Measurements from ENCODE around the gene SLC9A9. TPM values are rescaled to one million over a fixed set of nuclear protein-coding genes. Genes with fewer than 3 reads are reported as not detected.

Gene SLC9A9
- total RNA-seq, 4 donors from 2014 or later = 10.1 to 27.2 (median 16.7) TPM

- H3K27me3 ChIP-seq = no peaks in the 10 kb centered on the region
- ATAC-seq = no peak
- WGBS, 2 donors (ENCODE audit: low coverage in 1 of 2) = 75 to 83% methylated on average over 2 of the region's 2 CpGs
Measured at GRCh38 chr3:143755978-143756377, 92.3 kb downstream of the SLC9A9 start.

GRCh38 chr3:143754090-143754489, 94.2 kb downstream of the SLC9A9 start:
- no peak for ATAC-seq
- no peaks in the 10 kb centered on the region for H3K27me3 ChIP-seq
- no peak overlapping the region for H3K4me3 ChIP-seq
- H3K9me3 ChIP-seq = no peaks in the 10 kb centered on the region
- 50% methylated on average over 1 of the region's 1 CpG for WGBS, 2 donors (ENCODE audit: low coverage in 1 of 2)
- TF ChIP-seq POLR2AphosphoS5 (IDR thresholded peaks at IDR 0.05) = no peak
- no peak for TF ChIP-seq CTCF (IDR thresholded peaks at IDR 0.05)
- TF ChIP-seq EP300 (IDR thresholded peaks at IDR 0.05) = no peak
- TF ChIP-seq POLR2A (IDR thresholded peaks at IDR 0.05) = no peak
- peaks cover 0 to 7% (median 0%) of the 10 kb centered on the region in 3 donors for H3K4me1 ChIP-seq
- no peaks in the 10 kb centered on the region for H3K36me3 ChIP-seq
- H3K27ac ChIP-seq = no peak overlapping the region

More at GRCh38 chr3:143755978-143756377, 92.3 kb downstream of the SLC9A9 start:
- Histone ChIP-seq H3K4me3 (no peak overlapping the region), H3K27ac (no peak overlapping the region), H3K36me3 (no peaks in the 10 kb centered on the region), H3K9me3 (no peaks in the 10 kb centered on the region), H3K4me1 (peaks cover 0 to 7% (median 0%) of the 10 kb centered on the region in 3 donors)
- TF ChIP-seq POLR2AphosphoS5 (IDR thresholded peaks at IDR 0.05) (no peak), POLR2A (IDR thresholded peaks at IDR 0.05) (no peak), CTCF (IDR thresholded peaks at IDR 0.05) (no peak), EP300 (IDR thresholded peaks at IDR 0.05) (no peak)

- Histone ChIP-seq H3K4me3 (no peak overlapping the region), H3K9me3 (no peaks in the 10 kb centered on the region), H3K27ac (no peak overlapping the region), H3K4me1 (peaks cover 0 to 7% (median 0%) of the 10 kb centered on the region in 3 donors), H3K36me3 (no peaks in the 10 kb centered on the region), H3K27me3 (no peaks in the 10 kb centered on the region)
- TF ChIP-seq EP300 (IDR thresholded peaks at IDR 0.05) (no peak), POLR2A (IDR thresholded peaks at IDR 0.05) (no peak), CTCF (IDR thresholded peaks at IDR 0.05) (no peak), POLR2AphosphoS5 (IDR thresholded peaks at IDR 0.05) (no peak)
- ATAC-seq = no peak
Measured at GRCh38 chr3:143753456-143753855, 94.8 kb downstream of the SLC9A9 start.

- Histone ChIP-seq H3K27me3 (no peaks in the 10 kb centered on the region), H3K27ac (no peak overlapping the region), H3K4me1 (peaks cover 0 to 7% (median 0%) of the 10 kb centered on the region in 3 donors), H3K36me3 (no peaks in the 10 kb centered on the region), H3K4me3 (no peak overlapping the region), H3K9me3 (no peaks in the 10 kb centered on the region)
- 43% methylated on average over 1 of the region's 1 CpG; no CpG with 5 or more reads in 1 of the 2 donors for WGBS, 2 donors (ENCODE audit: low coverage in 1 of 2)
- no peak for ATAC-seq
- TF ChIP-seq POLR2A (IDR thresholded peaks at IDR 0.05) (no peak), EP300 (IDR thresholded peaks at IDR 0.05) (no peak), CTCF (IDR thresholded peaks at IDR 0.05) (no peak), POLR2AphosphoS5 (IDR thresholded peaks at IDR 0.05) (no peak)
Measured at GRCh38 chr3:143753006-143753405, 95.3 kb downstream of the SLC9A9 start.

- H3K36me3 ChIP-seq = no peaks in the 10 kb centered on the region
- no peak for ATAC-seq
- WGBS, 2 donors (ENCODE audit: low coverage in 1 of 2) = 84% methylated on average over 3 to 4 of the region's 4 CpGs
- H3K4me1 ChIP-seq = peaks cover 0 to 7% (median 0%) of the 10 kb centered on the region in 3 donors
- no peaks in the 10 kb centered on the region for H3K27me3 ChIP-seq
- no peaks in the 10 kb centered on the region for H3K9me3 ChIP-seq
- no peak overlapping the region for H3K27ac ChIP-seq
- TF ChIP-seq CTCF (IDR thresholded peaks at IDR 0.05) (no peak), POLR2AphosphoS5 (IDR thresholded peaks at IDR 0.05) (no peak), EP300 (IDR thresholded peaks at IDR 0.05) (no peak), POLR2A (IDR thresholded peaks at IDR 0.05) (no peak)
- H3K4me3 ChIP-seq = no peak overlapping the region
Measured at GRCh38 chr3:143751643-143752178, 96.6 kb downstream of the SLC9A9 start.

Measured in gastroesophageal sphincter (tissue), 4 donors.